ENCODE measurements around the gene MBD3L4. TPM values are rescaled to one million over a fixed set of nuclear protein-coding genes. Genes with fewer than 3 reads are reported as not detected.
"Not testable (repeated sequence)": the region's sequence is repeated elsewhere in the genome, so short reads cannot be mapped to it uniquely, and the experiment has no call there.

MBD3L4 gene
- polyA plus RNA-seq (2013, experiment 1 of 2; ENCODE audit: insufficient read length) = not detected
- polyA plus RNA-seq (2013, experiment 2 of 2; ENCODE audit: insufficient read length) = not detected

DNA sequence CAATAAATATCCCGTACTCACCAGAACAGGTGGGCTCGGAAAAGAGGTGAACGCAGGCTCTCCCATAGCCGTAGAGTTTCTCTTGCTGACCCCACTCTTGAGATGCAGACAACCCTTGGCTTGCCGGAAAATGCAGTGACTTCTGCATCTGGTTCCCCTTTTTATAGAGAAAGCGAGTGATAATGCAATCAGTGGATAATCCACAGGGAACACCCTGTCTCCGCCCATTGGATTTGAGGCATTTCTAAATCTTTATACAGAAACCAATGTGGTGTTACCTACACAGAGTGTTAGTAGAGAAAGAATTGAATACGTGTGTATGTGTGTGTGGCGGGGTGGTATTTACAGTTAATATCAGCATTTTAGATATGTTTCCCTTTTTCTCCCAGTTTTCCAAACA, at the start of gene MBD3L4:
Gene MBD3L4 (minus strand): TSS at position 101 of the 400 bp plus-strand sequence. CDS start 35 bp downstream, at position 66.
- DNase-seq = not testable (repeated sequence)

DNA sequence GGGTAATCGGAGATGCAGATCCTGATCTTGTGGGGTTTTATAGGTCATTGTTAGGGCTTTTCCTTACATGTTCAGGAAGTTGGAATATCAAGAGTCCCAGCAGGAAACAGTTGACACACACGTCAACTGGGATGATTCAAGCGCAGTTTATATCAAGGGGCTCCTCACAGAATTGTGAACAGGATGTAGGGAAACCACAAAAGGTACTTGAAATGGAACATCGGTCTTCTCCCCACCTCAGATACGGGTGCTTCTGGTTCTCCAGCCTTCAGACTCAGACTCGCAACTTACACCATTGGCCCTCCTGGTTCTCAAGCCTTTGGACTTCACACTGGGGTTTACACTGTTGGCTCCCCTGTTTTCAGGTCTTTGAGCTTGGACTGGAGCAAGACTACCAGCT, 49.0 kb upstream of the MBD3L4 start:
- DNase-seq = no peak

DNA sequence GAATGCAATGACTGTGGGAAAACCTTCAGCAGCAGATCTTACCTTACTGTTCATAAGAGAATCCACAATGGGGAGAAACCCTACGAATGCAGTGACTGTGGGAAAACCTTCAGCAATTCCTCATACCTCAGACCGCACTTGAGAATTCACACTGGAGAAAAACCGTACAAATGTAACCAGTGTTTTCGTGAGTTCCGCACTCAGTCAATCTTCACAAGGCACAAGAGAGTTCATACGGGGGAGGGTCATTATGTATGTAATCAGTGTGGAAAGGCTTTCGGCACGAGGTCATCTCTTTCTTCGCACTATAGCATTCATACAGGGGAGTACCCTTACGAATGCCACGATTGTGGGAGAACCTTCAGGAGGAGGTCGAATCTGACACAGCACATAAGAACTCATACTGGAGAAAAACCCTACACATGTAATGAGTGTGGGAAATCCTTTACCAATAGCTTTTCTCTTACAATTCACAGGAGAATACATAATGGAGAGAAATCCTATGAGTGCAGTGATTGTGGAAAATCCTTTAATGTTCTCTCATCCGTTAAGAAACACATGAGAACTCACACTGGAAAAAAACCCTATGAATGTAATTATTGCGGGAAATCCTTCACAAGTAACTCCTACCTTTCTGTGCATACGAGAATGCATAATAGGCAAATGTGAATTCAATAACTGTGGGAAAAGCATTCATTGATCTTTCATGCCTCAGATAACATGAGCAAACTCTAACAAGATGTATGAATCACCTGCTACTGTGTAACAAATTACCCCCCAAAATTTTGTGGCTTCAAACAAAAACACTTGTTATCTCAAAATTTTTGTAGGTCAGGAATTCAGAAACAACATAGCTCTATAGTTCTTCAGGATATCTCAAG, 43.3 kb upstream of the MBD3L4 start:
- DNase-seq = peak; percentile 13

DNA sequence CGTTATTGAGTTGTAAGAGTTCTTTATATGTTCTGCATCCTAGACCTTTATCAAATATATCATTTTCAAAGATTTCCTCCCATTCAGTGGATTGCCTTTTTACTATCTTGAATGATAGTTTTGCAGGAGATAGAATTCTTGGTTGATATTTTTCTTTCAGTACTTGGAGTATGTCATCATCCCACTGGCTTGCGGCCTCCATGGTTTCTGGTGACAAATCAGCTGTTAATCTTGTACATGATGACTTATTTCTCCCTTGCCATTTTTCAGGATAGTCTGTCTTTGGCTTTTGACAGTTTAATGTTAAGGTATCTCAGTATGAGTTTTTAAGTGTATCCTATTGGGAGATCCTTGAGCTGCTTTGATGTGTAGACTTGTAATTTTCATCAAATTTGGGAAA, 38.0 kb upstream of the MBD3L4 start:
- DNase-seq = no peak

DNA sequence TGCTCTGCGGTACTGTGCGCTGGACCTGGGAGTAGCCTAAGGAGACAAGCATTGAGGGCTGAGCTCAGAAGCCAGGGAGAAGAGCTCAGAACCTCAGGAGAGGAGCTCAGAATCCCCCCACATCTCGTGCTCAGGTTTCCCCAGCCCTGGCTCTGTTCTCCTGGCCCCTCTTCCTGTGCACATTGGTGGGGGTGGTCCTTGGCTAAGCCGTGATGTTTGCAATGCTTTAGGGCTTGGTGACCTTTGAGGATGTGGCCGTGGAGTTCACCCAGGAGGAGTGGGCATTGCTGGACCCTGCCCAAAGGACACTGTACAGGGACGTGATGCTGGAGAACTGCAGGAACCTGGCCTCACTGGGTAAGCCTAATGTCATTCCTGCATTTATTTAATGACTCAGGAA, 36.2 kb upstream of the MBD3L4 start:
- DNase-seq = no peak

DNA sequence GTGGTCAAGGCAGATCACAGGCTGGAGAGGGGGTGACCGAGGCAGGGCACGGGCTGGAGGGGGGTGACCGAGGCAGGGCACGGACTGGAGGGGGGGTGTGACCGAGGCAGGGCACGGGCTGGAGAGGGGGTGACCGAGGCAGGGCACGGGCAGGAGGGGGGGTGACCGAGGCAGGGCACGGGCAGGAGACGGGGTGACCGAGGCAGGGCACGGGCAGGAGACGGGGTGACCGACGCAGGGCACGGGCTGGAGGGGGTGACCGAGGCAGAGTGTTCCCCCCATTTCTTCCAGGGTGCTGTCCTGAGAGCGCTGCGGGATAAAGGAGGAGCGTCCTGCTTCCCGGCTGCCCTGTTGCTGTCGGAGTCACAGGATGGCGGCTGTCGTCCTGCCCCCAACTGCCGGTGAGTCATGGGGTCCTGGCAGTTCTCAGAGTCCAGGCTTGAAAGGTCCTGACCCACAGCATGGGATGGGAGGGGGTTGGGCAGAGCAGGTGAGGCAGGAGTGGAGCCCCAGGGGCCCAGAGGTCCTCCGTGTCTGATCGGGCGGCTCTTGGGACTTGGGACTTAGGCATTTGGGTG, 34.8 kb upstream of the MBD3L4 start:
- DNase-seq = no peak

DNA sequence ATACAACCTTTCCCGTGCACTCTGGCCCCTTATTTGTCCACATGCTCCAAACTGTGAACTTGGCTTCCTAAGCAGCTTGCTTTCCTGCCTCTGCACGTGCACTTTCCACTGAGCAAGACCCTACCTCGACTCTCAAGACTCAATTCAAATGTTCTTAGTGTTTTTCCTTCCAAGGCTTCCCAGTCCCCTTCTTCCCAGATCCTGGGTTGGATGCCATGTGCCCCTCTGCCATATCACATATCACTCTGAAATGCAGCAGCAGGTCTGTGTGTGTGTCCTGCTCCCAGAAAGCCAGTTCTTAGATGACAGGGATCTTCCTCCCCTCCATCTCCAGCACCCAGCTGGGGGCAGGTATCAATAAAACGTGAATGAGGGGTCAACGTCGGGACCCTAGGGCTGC, 32.6 kb upstream of the MBD3L4 start:
- DNase-seq = no peak

DNA sequence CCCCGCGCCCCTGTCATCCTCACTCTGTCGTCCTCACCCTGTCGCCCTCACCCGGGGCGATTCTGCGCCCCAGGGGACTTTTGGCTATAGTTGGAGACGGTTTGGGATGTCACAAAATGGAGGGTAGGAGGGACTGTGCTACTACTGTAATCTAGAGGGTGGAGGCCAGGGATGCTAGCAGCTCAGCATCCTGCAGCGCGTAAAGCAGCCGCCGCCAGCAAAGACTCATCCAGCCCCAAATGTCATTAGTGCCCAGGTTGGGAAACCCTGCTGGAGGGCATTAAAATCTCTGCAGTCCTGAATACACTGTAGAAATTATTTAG, 29.9 kb upstream of the MBD3L4 start:
- DNase-seq = no peak

DNA sequence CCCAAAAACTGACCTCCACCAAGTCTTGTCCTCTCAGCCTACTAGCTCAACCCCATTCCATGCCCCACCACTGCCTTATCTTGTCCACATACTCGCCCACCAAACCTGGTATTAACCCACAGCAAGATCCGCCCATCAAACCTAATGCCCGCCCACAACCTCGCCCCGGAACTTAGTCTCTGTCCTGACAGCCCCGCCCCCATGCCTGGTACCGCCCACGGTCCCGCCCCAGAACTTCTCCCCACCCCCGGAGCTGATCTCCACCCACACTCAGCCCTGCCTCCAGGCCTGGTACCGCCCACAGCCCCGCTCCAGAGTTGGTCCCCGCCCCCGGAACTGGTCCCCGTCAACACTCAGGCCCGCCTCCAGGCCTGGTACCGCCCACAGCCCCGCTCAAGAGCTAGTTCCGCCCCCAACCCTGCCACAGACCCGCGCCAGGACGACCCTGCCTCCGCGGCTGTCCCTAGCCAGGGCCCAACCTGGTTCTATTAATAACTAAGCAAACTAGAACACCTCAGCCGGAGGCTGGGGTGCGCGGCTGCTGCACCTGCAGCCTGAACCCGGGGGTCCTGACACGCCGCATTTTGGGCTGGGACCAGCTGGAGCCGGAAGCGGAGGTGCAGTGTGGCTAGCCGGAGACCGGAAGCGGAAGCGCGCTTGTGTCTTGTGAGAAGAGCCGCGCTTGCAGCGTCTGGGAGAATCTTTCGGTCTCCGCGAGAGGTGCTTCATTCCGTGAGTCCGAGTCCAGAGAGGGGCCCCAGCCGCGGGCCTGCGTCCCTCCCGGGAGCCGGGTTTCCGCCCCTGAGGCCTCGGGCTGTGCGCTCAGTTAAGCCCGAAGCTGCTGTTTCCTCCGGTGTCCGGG, 29.3 kb upstream of the MBD3L4 start, which contains the start of gene ZNF557:
Gene ZNF557 (plus strand): TSS at position 662 of the 862 bp plus-strand sequence. CDS start 5,372 bp downstream, outside the sequence.
- DNase-seq = peak; percentile 96

DNA sequence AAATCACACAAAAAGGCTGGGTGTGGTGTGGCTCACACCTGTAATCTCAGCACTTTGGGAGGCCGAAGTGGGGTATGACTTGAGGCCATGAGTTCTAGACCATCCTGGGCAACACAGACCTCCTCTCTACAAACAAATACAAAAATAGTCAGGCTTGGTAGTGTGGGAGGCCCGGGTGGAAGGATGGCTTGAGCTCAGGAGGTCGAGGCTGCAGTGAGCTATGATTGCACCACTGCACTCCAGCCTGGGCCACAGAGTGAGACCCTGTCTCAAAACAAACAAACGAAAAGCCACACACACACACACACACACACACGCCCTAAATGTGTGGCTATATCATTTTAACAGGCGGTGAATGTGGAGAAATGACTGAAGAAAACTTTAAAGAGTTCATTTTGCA, 28.6 kb upstream of the MBD3L4 start:
- DNase-seq = no peak

DNA sequence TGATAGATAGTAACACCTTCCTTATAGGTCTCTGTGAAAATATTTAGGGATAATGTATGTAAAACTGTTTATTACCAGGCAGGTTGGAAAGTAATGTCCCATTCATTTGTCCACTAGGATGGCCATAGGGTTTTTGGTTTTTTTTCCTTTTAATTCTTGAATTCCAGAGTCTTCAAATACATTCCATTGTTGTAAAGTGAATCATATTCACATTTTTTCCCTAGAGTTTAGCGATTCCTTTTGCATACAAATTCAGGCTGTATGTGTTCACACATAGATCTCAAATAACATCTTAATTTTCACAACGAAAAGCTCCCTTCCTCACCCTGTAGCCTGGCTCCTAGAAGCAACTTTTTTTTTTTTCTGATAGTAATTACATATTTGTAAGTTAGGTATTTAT, 27.7 kb upstream of the MBD3L4 start:
- peak; percentile 34 for DNase-seq

DNA sequence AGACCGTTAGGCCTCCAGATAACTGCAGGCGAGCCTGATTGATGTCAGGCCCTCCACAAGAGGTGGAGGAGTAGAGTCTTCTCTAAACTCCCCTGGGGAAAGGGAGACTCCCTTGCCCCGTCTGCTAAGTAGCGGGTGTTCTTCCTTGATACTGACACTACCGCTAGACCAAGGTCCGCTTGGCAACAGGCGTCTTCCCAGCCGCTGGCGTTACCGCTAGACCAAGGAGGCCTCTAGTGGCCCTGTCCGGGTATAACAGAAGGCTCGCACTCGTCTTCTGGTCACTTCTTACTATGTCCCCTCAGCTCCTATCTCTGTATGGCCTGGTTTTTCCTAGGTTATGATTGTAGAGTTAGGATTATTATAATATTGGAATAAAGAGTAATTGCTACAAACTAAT, 27.1 kb upstream of the MBD3L4 start:
- DNase-seq = not testable (repeated sequence)

DNA sequence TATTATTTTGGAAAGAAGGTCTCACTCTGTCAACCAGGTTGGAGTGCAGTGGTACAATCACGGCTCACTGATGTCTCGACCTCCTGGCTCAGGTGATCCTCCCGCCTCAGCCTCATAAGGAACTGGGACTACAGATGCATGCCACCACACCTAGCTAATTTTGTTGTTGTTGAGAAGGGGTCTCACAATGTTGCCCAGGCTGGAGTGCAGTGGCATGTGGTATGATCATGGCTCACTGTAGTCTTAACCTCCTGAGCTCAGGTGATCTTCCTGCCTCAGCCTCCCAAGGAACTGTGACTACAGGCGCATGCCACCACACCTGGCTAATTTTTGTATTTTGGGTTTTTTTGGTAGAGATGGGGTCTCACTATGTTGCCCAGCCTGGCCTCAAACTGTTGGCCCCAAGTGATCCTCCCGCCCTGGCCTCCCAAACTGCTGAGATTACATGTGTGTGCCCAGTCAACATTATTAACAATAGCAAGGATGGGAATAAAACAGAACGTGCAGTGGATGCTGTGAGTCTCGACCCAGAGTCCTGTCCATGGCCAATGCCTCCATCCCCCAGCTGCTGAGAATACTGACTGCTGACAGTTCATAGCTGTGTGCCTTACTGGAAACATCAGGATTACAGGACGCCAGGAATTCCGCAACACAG, 23.9 kb upstream of the MBD3L4 start:
- DNase-seq = no peak

DNA sequence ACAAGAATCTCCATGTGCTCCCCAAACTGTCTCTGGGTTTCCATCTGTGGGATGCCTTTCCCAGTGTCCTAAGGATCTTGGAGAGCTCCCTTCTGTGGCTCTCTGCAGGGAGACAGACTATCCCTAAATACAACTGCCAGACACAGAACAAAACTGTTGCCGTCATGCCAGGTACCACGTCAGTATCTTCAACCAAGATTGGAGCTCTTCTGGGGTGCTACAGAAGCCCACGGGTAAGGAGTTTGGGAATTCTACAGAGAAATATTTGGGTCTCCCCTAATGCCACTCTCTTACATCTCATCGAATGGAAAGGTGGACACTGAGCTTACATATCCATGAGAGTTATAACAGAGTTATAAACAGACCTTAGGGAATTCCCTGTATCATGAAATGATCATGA, 23.4 kb upstream of the MBD3L4 start:
- no peak for DNase-seq

DNA sequence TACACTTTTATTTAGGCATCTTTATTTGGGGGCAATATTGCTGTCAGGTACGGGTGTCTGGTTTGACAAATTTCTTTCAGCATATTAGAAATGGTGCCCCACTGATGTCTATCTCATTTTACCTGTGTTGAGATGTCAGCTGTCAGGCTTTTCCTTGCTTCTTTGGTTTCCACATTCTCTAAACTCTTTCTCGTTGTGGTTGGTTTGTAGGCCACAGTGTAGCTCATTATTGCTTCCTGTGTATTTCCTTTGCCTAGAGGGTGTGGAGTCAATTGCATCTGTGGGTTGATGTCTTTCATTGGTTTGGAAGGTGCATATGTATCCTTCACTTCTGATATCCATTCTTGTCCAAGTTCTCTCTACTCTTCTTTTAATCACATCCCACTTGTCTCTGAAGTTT, 20.0 kb upstream of the MBD3L4 start:
- DNase-seq = not testable (repeated sequence)

DNA sequence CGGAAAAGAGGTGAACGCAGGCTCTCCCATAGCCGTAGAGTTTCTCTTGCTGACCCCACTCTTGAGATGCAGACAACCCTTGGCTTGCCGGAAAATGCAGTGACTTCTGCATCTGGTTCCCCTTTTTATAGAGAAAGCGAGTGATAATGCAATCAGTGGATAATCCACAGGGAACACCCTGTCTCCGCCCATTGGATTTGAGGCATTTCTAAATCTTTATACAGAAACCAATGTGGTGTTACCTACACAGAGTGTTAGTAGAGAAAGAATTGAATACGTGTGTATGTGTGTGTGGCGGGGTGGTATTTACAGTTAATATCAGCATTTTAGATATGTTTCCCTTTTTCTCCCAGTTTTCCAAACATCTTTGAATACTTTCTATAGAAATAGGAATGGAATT, 18.6 kb upstream of the MBD3L4 start, which contains the start of gene MBD3L3:
Gene MBD3L3 (minus strand): TSS at position 101 of the 400 bp plus-strand sequence. CDS start 71 bp downstream, at position 30.
- not testable (repeated sequence) for DNase-seq

DNA sequence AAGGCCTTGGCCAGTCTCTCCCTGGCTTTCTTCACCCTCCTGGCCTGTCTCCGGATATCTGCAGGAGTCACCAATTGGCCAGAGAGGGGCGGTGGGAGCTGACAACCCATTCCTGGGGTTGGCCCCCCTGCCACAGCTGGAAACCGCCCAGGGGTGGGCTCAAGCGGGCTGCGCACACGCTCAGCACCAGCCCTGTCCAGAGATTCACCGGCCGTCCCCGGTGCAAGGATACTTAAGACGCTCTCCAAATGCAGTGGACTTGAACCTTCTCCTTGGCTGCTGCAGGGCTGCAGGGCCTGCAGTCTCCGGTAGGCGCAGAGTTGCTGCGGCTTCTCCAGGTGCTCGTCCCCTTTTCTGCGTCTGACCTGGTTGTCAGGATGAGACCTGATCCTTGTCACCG, 16.4 kb upstream of the MBD3L4 start:
- DNase-seq = not testable (repeated sequence)

DNA sequence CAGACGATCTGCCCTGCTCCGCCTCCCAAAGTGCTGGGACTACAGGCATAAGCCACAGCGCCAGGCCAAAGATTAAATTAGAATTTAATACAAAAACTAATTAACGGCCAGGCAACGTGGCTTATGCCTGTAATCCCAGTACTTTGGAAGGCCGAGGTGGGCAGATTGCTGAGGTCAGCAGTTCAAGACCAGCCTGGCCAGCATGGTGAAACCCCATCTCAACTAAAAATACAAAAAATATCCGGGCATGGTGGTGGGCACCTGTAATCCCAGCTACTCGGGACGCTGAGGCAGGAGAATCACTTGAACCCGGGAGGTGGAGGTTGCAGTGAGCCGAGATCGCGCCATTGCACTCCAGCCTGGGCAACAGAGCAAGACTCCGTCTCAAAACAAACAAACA, 15.7 kb upstream of the MBD3L4 start:
- DNase-seq = not testable (repeated sequence)

DNA sequence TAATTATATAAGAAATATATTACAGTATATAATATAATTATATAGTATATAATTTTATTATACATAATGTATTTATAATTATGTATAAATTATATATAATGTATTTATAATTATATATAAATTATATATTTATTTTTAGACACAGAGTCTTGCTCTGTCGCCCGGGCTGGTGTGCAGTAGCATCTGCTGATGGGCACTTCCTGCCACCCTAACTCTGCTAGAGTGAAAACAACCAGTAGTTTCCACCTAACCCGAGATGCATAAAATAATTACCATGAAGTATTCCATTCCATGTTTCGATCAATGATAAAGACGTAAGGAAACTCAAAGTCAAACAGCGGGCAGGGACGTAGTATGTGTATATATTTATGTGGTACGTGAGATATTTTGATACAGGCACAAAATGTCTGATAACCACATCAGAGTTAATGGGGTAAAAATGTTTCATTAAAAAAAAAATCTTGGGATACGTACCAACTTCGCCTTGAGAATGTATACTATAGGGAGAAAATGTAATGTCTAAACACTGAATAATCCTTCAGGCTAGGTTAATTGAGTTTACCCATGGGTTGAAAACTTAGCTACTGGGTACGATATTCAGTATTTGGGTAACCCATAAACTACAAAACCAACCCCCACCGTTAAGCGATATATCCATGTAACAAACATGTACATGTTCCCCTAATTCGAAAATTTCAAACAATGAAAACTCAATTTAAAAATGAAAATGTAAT, 14.8 kb upstream of the MBD3L4 start:
- DNase-seq = not testable (repeated sequence)

DNA sequence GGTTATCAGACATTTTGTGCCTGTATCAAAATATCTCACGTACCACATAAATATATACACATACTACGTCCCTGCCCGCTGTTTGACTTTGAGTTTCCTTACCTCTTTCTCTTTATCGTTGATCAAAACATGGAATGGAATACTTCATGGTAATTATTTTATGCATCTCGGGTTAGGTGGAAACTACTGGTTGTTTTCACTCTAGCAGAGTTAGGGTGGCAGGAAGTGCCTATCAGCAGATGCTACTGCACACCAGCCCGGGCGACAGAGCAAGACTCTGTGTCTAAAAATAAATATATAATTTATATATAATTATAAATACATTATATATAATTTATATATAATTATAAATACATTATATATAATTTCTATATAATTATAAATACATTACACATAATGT, 12.9 kb upstream of the MBD3L4 start:
- DNase-seq = not testable (repeated sequence)

DNA sequence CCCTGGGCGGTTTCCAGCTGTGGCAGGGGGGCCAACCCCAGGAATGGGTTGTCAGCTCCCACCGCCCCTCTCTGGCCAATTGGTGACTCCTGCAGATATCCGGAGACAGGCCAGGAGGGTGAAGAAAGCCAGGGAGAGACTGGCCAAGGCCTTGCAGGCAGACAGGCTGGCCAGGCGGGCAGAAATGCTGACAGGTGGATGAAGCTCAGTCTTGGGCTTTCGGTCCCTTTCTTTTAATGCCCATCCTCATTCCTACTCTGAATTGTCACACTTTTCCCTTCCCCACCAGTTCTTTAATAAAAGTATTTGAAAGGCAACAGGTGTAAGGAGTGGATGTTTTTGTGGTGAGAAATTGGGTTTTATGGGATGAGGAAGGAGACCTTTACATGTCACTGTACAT, 11.4 kb upstream of the MBD3L4 start:
- not testable (repeated sequence) for DNase-seq
